Measurements from ENCODE around the gene HPCA. TPM values are rescaled to one million over a fixed set of nuclear protein-coding genes. Genes with fewer than 3 reads are reported as not detected.

The HPCA gene
- total and polyA plus RNA-seq, 2 of the 4 experiments (the other 2 are of a cell fraction) = 0.22 TPM; not detected in 1

- Histone ChIP-seq H3K4ac (ENCODE audit: low read depth, low read length) (no peak within 1 kb of the TSS), H4K5ac (ENCODE audit: low read depth, low read length) (no peak within 1 kb of the TSS), H2AFZ (replicated peaks; ENCODE audit: low read length, poor library complexity) (peak within 1 kb of the TSS; percentile 86), H3K14ac (replicated peaks; ENCODE audit: low read depth, low read length) (no peak within 1 kb of the TSS), H2BK5ac (ENCODE audit: low read depth, low read length, poor library complexity, severe bottlenecking) (no peak within 1 kb of the TSS), H3K4me1 (ENCODE audit: control insufficient read depth, insufficient read depth, low read length) (peaks cover 4% of the 10 kb centered on the region; the same call in 1 of the 2 replicates), H3K27me3 (ENCODE audit: control insufficient read depth, insufficient read depth, low read length) (peaks cover 15% of the 10 kb centered on the region), H3K9me3 (ENCODE audit: control insufficient read depth, insufficient read depth, low read length) (no peaks in the 10 kb centered on the region), H2BK120ac (ENCODE audit: low read depth, low read length) (no peak within 1 kb of the TSS), H2BK20ac (ENCODE audit: low read depth, low read length) (no peak within 1 kb of the TSS), H4K91ac (ENCODE audit: insufficient read depth, low read depth, low read length) (no peak within 1 kb of the TSS), H2BK15ac (ENCODE audit: low read depth, low read length) (no peak within 1 kb of the TSS), H3K9me1 (ENCODE audit: insufficient read depth, low read length) (no peaks in the 10 kb centered on the region), H4K8ac (ENCODE audit: low read depth in 2 of 2, low read length in 2 of 2) (no peak within 1 kb of the TSS), H3K4me3 (ENCODE audit: insufficient read depth, low read depth, low read length) (peak within 1 kb of the TSS; percentile 22), H2AK5ac (ENCODE audit: low read depth, low read length) (peak within 1 kb of the TSS; percentile 37; the same call in 1 of the 2 replicates), H3K23ac (ENCODE audit: low read depth, low read length) (peak within 1 kb of the TSS; percentile 74), H2AK9ac (replicated peaks; ENCODE audit: low read depth, low read length, poor library complexity) (peak within 1 kb of the TSS; percentile 77), H4K20me1 (ENCODE audit: insufficient read depth, low read length) (peaks cover 12% of the 10 kb centered on the region), H3K27ac (ENCODE audit: insufficient read depth, low read length) (no peak within 1 kb of the TSS), H3K18ac (ENCODE audit: low read depth, low read length) (no peak within 1 kb of the TSS), H3K9ac (ENCODE audit: low read depth, low read length) (peak within 1 kb of the TSS; percentile 49; the same call in 1 of the 2 replicates), H3K4me2 (ENCODE audit: low read depth, low read length) (peak within 1 kb of the TSS; percentile 78), H3K36me3 (ENCODE audit: control insufficient read depth, insufficient read depth, low read length) (peaks cover 1% of the 10 kb centered on the region; the same call in 1 of the 2 replicates), H3K79me1 (ENCODE audit: low read depth in 1 of 2, low read length in 2 of 2) (no peaks in the 10 kb centered on the region), H3K56ac (ENCODE audit: extremely low read depth, insufficient read depth, low read length) (no peak within 1 kb of the TSS)
- TF ChIP-seq MAZ (IDR thresholded peaks at IDR 0.05; ENCODE audit: borderline replicate concordance, low read depth, low read length) = 0 out of 2 replicates have a peak, but pooled peaks have one; percentile 34
- TF ChIP-seq CHD1 (IDR thresholded peaks at IDR 0.05; ENCODE audit: low read depth, low read length) = no peak
- dilution Hi-C loops (cut with HindIII; ENCODE audit: low sequenced_read_pairs, unreplicated experiment) (no loop called here), intact Hi-C loops (cut with micrococcal nuclease) (no loop called here), in situ Hi-C loops (cut with MboI; ENCODE audit: low sequenced_read_pairs) (no loop called here)
- no TSS peak for BruUV-seq (replicated peaks)
- ChIA-PET CTCF (interaction anchor here (1.4 kb wide), 1 partner anchor 159 kb away, joined by 4 read pairs; no protein-coding TSS in a partner anchor), POLR2A (ENCODE audit: unreplicated experiment) (no interaction called here)
- WGBS, 2 experiments (ENCODE audit: extremely low coverage in 2 of 2, insufficient read length in 1 of 2) = 2% methylated on average over 26 of the region's 99 CpGs; no CpG with 5 or more reads in 1 of the 2 experiments
- DNase-seq (peak; percentile 11), ATAC-seq (ENCODE audit: low read depth) (peak; percentile 83)
Observed at GRCh38 chr1:32870615-32871363, 15.5 kb upstream of the HPCA start, which contains the start of gene FNDC5. TSS of gene FNDC5 (minus strand) at chr1:32870912.

Data from IMR-90 (cell line).